BLaER1 treated with 17β-estradiol and CSF1 and Interleukin-3, amounts not matched to agents 10 nM and 100 nM (cell line): ENCODE data around the gene TTC39C.

Source experiments
- H3K27ac ChIP-seq, 11 experiments: shearing (Covaris generic); formaldehyde crosslinking; 2 replicates each; pipeline ENCODE4 v1.8.1; 2022
- H3K27me3 ChIP-seq, 11 experiments: shearing (Covaris generic); formaldehyde crosslinking; 2 replicates each; pipeline ENCODE4 v1.8.1; 2022
- H3K36me3 ChIP-seq, 11 experiments: shearing (Covaris generic); formaldehyde crosslinking; 2 replicates each; pipeline ENCODE4 v1.8.1; 2022
- H3K4me1 ChIP-seq, 10 experiments: shearing (Covaris generic); formaldehyde crosslinking; 2 replicates each; pipeline ENCODE4 v1.8.1; 2022
- H3K4me2 ChIP-seq, 11 experiments: shearing (Covaris generic); formaldehyde crosslinking; 2 replicates each; pipeline ENCODE4 v1.8.1; 2022
- H3K4me3 ChIP-seq, 10 experiments: shearing (Covaris generic); formaldehyde crosslinking; 2 replicates each; pipeline ENCODE4 v1.8.1; 2022
- H3K9ac ChIP-seq, 11 experiments: shearing (Covaris generic); formaldehyde crosslinking; 2 replicates each; pipeline ENCODE4 v1.8.1; 2022
- H3K9me3 ChIP-seq, 11 experiments: shearing (Covaris generic); formaldehyde crosslinking; replicated peaks in 1 of 11; 2 replicates each; pipeline ENCODE4 v1.8.1; 2022
- H4K20me1 ChIP-seq, 11 experiments: shearing (Covaris generic); formaldehyde crosslinking; 2 replicates each; pipeline ENCODE4 v1.8.1; 2022
- Cebpa-rat ChIP-seq, 11 experiments: shearing (Covaris generic); IDR thresholded peaks; 2 replicates each; pipeline ENCODE4 v1.8.1; 2022

TTC39C gene

GRCh38 chr18:24014062-24014985 lies at the start of gene TTC39C:
Gene TTC39C (plus strand): TSS chr18:24014754. CDS start chr18:24014872, 118 bp downstream.
- Histone ChIP-seq H3K4me1 (peaks cover 76 to 82% (median 80%) of the 10 kb centered on the region in 10 experiments), H3K9me3 (no peaks in the 10 kb centered on the region), H3K4me3 (peak within 1 kb of the TSS; percentile 83 to 96 (median 93)), H3K4me2 (peak within 1 kb of the TSS; percentile 62 to 97 (median 88)), H3K9ac (peak within 1 kb of the TSS; percentile 83 to 99 (median 95)), H3K27ac (peak within 1 kb of the TSS; percentile 62 to 98 (median 96)), H3K27me3 (no peaks in the 10 kb centered on the region), H3K36me3 (peaks cover 0 to 24% (median 0%) of the 10 kb centered on the region in 11 experiments; a peak in 8 of 22 replicates), H4K20me1 (peaks cover 5 to 33% (median 30%) of the 10 kb centered on the region in 11 experiments; a peak in 20 of 22 replicates)
- no peak for TF ChIP-seq Cebpa-rat (IDR thresholded peaks at IDR 0.05)

DNA sequence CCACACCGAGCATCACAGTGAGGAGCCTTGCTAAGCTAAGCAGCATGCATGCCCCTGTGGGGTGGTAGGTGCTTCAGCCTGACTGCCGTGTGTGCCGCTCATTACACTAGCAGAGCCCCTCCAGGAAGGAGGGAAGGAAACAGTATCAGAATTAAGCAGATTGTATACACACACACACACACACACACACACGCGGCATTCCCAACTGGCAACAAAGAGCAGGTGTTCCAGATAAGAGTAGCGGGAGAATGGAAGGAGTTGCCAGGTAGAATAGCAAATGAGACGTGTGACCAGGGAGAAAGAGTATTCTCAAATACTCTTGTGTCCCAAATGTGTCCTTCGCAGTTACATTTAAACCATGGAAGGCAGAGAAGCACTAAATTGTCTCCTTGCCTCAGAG lies 47.6 kb upstream of the TTC39C start:
- Histone ChIP-seq H3K9me3 (0 out of 22 replicates have a peak, but pooled peaks cover 0 to 5% (median 0%) of the 10 kb centered on the region in 11 experiments), H3K4me3 (no peak overlapping the region), H3K36me3 (no peaks in the 10 kb centered on the region), H3K4me2 (peak overlapping the region; percentile 71 to 94 (median 85)), H4K20me1 (peaks cover 0 to 10% (median 0%) of the 10 kb centered on the region in 11 experiments; a peak in 1 of 22 replicates), H3K9ac (0 out of 22 replicates have a peak overlapping the region, but pooled peaks of 1 of the 11 experiments have one; percentile 26), H3K27ac (peak overlapping the region in 6 of 11 experiments; percentile 6 to 62 (median 42); a peak in 7 of 22 replicates), H3K27me3 (peaks cover 0 to 4% (median 0%) of the 10 kb centered on the region in 11 experiments; a peak in 1 of 22 replicates), H3K4me1 (peaks cover 35 to 47% (median 42%) of the 10 kb centered on the region in 10 experiments)
- no peak for TF ChIP-seq Cebpa-rat (IDR thresholded peaks at IDR 0.05)

DNA sequence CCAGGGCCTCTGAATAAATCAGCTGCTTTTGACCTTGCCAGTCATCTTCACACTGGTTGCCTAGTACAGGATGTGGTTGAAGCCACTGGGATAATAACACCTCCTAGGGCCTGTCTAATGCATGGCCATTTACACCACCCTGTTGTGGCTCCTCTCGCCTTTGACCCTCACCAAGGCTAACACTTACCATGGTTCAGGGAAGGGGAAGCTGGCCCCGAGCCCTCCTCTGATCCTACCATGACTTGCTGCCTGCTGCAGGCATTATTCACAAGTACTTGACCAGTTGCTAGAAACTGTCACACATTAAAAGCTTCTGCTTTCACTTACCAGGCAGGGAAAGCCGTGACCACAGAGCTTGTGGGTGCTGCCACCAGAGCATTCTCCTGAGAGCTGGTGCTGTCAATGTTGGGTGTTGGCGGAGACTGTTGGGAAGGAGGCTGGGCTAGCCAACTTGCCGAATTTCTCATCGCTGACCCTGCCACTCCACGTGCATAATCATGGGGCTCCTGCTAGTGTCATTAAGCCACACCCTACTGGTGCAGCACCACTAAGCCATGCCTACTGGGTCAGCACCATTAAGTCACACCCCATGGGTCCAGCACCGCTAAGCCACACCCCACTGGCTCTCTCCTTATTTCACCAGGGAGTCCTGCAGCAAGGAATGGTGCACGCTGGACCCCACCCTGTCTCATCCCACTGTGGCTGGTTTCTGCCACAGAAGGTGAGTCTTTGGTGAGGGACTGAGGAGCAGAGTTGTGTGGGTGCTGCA lies 47.0 kb upstream of the TTC39C start:
- H3K4me3 ChIP-seq, result peak overlapping the region in 2 of 10 experiments; percentile 4 to 34; a peak in 4 of 20 replicates
- peaks cover 35 to 47% (median 42%) of the 10 kb centered on the region in 10 experiments for H3K4me1 ChIP-seq
- peaks cover 0 to 10% (median 0%) of the 10 kb centered on the region in 11 experiments; a peak in 1 of 22 replicates for H4K20me1 ChIP-seq
- no peak for TF ChIP-seq Cebpa-rat (IDR thresholded peaks at IDR 0.05)
- peak overlapping the region in 4 of 11 experiments; percentile 11 to 33 (median 22); a peak in 4 of 22 replicates for H3K9ac ChIP-seq
- H3K4me2 ChIP-seq, result peak overlapping the region; percentile 71 to 94 (median 85)
- no peaks in the 10 kb centered on the region for H3K36me3 ChIP-seq
- H3K27me3 ChIP-seq, result peaks cover 0 to 4% (median 0%) of the 10 kb centered on the region in 11 experiments; a peak in 1 of 22 replicates
- H3K27ac ChIP-seq, result peak overlapping the region in 8 of 11 experiments; percentile 0 to 62 (median 28); a peak in 13 of 22 replicates
- 0 out of 22 replicates have a peak, but pooled peaks cover 0 to 5% (median 0%) of the 10 kb centered on the region in 11 experiments for H3K9me3 ChIP-seq

DNA sequence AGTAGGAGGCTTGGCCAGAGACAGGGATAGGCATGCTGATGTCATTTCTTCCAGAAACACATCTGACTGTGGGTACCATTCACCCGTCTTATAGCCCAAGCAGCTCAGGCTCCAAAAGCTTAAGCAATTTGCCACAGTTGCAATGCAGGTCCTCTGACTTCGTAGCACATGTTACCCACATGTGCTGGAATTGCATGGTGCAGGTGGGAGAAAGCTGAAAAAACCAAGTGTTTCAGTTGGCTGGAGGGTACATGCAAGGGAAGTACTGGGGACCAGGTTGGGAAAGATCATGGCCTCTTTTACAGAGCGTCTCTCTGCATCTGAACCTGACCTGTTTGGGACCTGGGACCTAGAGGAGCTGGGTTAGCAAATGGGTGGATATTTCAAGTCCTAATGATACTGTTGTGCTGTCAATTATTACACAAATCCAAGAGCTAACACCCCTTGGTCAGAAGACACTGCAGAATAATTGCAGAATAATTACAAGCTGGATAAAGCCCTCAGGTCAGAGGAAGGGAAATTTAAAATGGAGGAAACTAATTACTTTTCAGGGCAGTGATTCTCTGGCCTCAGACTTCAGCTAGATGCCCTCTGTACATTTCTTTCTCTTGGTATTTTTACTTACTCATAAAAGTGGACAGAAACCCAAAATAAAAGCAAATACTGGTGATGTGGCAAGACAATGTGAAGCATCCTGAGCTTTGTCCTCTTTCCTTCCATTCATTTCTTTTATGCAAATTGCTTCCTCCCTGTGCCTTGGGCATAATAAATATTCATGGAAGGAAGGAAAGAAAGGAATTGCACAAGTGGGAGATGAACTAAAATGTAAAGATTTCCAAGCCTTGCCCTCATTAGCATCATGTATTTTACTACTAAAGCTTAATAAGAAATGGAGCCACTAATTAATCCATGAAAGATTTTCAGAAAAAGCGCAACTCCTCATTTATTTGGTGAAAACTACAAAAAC lies 45.6 kb upstream of the TTC39C start:
- Histone ChIP-seq H3K36me3 (no peaks in the 10 kb centered on the region), H3K9me3 (peaks cover 0 to 7% (median 0%) of the 10 kb centered on the region in 11 experiments; a peak in 1 of 22 replicates), H3K27me3 (peaks cover 0 to 4% (median 0%) of the 10 kb centered on the region in 11 experiments; a peak in 1 of 22 replicates), H3K27ac (0 out of 22 replicates have a peak overlapping the region, but pooled peaks of 1 of the 11 experiments have one; percentile 52), H3K4me2 (peak overlapping the region; percentile 71 to 94 (median 85); a peak in 19 of 22 replicates), H3K9ac (no peak overlapping the region), H4K20me1 (peaks cover 0 to 10% (median 0%) of the 10 kb centered on the region in 11 experiments; a peak in 1 of 22 replicates), H3K4me1 (peaks cover 35 to 47% (median 42%) of the 10 kb centered on the region in 10 experiments), H3K4me3 (no peak overlapping the region)
- no peak for TF ChIP-seq Cebpa-rat (IDR thresholded peaks at IDR 0.05)

DNA sequence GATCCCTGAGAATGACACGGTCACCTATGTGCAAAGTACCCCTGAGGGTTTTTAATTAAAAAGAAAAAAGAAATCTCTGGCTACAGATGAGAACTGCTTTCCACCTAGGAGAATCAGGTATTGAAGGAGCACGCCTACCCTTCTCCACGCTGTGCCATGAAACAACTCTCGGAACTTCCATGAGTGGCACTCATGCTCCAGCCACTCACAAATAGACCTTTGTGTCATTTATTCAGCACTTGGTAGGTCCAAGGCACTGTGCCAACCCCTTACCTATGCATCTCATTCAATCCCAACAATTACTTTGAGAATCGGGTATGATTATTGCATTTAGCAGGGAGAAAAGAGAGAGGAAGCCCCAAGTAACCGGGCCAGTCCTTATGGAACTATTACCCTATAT lies 44.9 kb upstream of the TTC39C start:
- peaks cover 0 to 10% (median 4%) of the 10 kb centered on the region in 11 experiments; a peak in 5 of 22 replicates for H3K9me3 ChIP-seq
- no peak overlapping the region for H3K9ac ChIP-seq
- peak overlapping the region in 8 of 11 experiments; percentile 36 to 76 (median 68); a peak in 11 of 22 replicates for H3K4me2 ChIP-seq
- no peak for TF ChIP-seq Cebpa-rat (IDR thresholded peaks at IDR 0.05)
- H3K4me3 ChIP-seq, result no peak overlapping the region
- peak overlapping the region in 1 of 11 experiments; percentile 66; a peak in 3 of 22 replicates for H3K27ac ChIP-seq
- H3K4me1 ChIP-seq, result peaks cover 35 to 47% (median 42%) of the 10 kb centered on the region in 10 experiments
- H3K27me3 ChIP-seq, result 0 out of 22 replicates have a peak, but pooled peaks cover 0 to 4% (median 0%) of the 10 kb centered on the region in 11 experiments
- peaks cover 0 to 10% (median 0%) of the 10 kb centered on the region in 11 experiments; a peak in 1 of 22 replicates for H4K20me1 ChIP-seq
- H3K36me3 ChIP-seq, result no peaks in the 10 kb centered on the region

GRCh38 chr18:23970161-23971096 lies 44.1 kb upstream of the TTC39C start:
- Histone ChIP-seq H4K20me1 (peaks cover 0 to 10% (median 0%) of the 10 kb centered on the region in 11 experiments; a peak in 1 of 22 replicates), H3K4me1 (peaks cover 35 to 47% (median 42%) of the 10 kb centered on the region in 10 experiments), H3K36me3 (no peaks in the 10 kb centered on the region), H3K4me3 (no peak overlapping the region), H3K9me3 (peaks cover 0 to 14% (median 7%) of the 10 kb centered on the region in 11 experiments; a peak in 5 of 22 replicates), H3K4me2 (peak overlapping the region; percentile 36 to 76 (median 66)), H3K9ac (no peak overlapping the region), H3K27me3 (0 out of 22 replicates have a peak, but pooled peaks cover 0 to 3% (median 0%) of the 10 kb centered on the region in 11 experiments), H3K27ac (peak overlapping the region in 7 of 11 experiments; percentile 26 to 68 (median 55); a peak in 14 of 22 replicates)
- TF ChIP-seq Cebpa-rat (IDR thresholded peaks at IDR 0.05), result no peak
